NCI-H446 (cell line): Measurements from ENCODE around the gene GYPA.
"Not testable (repeated sequence)": the region's sequence is repeated elsewhere in the genome, so short reads cannot be mapped to it uniquely, and the experiment has no call there.

Experiments used
- DNase-seq, 2 experiments: peaks; one replicate each; lab custom pipeline; 2025; lab: John Stamatoyannopoulos, UW

Gene GYPA

DNA sequence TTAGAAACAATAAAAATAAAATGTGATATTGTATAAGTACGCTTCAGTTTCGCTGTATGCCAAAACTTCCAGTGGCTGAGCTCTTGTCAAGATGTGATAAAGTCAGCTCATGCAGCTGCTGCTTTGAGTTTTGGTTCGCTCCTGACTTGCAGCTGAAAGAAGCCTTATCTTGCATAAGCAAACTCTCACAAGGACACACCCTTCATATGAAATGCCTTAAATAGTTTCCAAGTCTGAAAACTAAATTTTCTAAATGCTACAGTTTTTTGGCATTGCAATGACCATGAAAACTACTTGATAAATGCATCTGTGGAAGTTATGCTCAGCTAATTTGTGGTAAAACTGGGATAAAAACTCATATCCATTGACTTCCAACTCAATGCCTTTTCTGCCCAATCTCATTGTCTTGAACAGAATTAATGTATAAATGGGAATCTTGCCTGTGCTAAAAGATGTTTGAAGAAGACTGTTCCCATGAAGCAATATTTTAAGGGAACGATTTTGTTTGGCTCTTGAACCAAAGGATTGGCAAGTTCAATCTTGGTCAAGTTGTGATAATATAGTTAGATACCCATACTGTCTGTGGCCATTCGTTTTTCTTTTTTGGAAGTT, 11.7 kb downstream of the GYPA start:
- not testable (repeated sequence) for DNase-seq

DNA sequence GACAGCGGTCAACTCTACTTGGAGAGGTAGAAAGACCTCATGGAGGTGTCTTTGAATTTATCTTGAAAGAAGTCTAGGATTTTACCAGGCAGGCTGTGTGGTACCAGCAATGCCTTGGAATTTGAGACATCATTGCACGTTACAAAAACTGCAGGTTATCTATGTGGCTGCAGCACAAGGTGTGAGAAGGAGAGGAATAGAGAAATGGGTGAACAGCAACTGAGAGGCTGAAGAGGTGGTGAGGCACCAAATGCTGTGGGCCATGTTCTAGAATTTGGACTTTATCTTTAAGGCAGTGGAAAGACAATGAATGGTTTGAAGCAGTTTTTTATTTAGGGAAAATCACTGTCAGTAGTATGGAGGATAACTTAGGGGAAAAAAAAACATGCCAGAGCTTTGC, 15.4 kb downstream of the GYPA start:
- not testable (repeated sequence) for DNase-seq

DNA sequence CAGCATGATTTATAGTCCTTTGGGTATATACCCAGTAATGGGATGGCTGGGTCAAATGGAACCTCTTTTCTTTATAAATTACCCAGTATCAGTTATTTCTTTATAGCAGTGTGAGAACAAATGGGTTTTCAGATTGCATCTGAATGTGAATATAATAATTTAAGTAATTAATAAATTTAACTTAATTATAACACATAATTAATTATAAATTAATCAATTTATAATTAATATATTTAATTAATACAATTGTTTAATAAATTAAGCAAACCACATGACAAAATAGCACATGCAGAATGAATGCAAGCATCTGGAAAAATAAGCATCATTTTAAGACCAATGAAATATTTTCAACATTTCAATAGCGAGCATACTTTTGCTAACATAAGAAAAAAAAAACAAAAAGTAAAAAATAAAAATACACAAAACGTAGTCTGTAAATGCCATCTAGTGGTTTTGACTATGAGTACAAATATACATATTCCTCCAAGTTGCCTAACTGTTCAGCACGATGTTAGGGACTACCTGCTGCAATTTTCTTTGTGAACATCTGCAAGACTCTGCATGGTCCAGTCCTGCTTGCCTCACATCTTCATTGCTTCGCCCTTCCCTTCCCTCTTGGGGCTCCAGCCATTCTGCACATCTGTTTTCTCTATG, 16.4 kb downstream of the GYPA start:
- DNase-seq, result not testable (repeated sequence)

DNA sequence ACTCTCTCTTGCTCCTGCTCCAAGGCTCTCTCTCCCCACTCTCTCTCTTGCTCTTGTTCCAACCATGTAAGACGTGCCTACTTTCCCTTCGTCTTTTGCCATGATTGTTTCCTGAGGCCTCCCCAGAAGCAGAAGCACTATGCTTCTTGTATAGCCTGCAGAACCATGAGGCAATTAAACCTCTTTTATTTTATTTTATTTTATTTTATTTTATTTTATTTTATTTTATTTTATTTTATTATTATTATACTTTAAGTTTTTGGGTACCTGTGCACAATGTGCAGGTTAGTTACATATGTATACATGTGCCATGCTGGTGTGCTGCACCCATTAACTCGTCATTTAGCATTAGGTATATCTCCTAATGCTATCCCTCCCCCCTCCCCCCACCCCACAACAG, 17.2 kb downstream of the GYPA start:
- not testable (repeated sequence) for DNase-seq

DNA sequence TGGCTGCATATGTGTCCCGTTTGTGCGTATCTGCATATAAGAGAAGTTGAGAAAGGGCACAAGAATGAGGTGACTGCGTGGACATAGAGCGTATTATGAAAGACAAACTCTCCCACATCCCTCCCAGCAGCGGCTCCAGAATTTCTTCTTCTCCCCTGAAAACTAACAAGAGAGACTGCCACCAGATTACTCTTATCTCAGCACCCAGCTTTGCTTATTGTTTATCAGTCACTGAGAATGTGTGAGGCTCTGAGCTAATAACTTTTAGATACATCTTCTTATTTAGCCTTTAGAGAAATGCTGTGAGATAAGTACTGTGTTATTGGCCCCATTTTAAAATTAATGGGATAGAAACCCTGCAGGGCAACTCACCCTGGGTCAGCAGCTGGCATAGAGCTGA, 20.8 kb downstream of the GYPA start:
- DNase-seq, result not testable (repeated sequence)

DNA sequence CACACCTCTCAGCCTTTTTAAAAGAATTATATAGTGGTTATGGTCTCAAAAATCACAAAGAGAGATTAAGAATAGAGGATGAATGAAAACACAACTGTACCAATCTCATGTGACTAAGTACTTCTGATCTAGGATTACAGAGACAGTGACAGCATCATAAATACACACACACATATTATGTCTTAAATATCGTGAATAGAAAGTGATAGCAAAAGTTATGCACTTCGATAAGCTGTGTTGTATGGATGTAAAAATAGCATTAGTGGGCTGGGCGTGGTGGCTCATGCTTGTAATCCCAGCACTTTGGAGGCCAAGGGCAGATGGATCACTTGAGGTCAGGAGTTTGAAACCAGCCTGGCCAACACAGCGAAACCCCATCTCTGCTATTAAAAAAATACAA, 25.0 kb downstream of the GYPA start:
- no peak for DNase-seq

DNA sequence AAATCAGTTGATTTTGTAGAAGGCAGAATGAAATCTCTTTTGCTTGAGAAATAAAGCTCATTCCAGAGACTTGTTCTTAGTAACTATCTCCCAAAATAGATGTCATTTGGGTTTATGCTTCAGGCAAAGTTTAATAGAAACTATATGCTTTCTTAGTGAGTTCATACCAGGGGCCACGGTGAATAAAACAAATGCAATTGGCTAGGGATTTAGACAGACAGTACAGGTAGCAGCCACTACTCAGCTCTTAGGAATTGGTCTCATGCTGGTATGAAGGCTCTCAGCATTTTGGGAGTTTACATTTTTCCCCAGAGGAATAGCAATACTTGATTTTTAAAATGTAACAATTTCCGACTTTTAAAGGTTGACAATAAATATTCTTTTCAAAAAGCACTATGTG, 27.0 kb downstream of the GYPA start:
- no peak for DNase-seq

DNA sequence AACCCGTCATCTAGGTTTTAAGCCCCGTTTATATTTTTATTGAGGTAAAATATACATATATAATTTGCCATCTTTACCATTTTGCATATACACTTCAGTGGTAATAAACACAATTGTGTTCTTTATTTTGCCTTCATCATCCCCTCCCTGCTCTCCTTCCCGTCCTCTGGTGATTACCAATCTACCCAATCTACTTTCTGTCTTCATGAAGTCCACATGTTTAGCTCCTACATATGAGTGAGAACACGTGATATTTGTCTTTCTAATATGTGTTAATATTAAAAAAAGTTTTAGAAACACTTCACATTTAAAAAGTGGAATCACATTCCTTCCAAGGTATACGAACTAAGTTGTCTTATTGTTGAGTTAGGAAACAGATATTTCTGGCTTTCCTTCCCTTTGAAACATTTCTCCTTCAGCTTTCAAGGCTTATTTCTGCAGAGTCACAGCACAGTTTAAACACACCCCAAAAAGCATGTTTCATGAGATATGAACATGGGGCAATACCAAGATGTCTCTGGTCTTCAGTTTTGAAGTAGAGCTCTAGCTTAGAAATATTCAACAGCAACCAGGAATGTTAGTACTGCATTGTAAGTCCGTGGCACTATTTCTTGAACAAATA, 35.9 kb downstream of the GYPA start:
- no peak for DNase-seq

DNA sequence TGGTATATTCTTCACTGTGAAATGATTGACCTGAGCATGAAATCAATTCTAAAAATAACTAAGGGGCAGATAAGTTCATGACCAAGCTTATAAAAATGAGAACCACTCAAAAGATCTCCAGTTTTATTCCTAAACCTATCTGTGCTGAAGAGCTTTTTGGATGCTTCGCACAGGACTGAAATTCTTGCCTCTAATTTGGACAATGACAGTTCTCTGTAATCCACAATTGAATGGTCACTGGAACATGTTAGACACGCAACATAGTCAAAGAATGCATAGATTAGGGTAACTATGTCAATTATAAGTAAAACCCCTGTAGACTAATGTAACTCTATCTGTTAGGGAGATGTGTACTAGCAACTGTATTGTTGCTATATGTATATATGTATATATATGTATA, 42.7 kb downstream of the GYPA start:
- not testable (repeated sequence) for DNase-seq

DNA sequence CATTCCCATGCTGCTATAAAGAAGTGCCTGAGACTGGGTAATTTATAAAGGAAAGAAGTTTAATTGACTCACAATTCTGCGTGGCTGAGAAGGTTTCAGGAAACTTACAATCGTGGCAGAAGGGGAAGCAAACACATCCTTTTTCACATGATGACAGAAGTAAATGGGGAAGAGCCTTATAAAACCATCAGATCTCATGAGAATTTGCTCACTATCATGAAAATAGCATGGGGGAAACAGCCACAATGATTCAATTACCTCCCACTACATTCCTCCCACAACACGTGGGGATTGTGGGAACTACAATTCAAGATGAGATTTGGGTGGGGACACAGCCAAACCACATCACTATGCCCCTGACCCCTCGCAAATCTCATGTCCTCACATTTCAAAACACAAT, 46.5 kb downstream of the GYPA start:
- DNase-seq, result not testable (repeated sequence)

DNA sequence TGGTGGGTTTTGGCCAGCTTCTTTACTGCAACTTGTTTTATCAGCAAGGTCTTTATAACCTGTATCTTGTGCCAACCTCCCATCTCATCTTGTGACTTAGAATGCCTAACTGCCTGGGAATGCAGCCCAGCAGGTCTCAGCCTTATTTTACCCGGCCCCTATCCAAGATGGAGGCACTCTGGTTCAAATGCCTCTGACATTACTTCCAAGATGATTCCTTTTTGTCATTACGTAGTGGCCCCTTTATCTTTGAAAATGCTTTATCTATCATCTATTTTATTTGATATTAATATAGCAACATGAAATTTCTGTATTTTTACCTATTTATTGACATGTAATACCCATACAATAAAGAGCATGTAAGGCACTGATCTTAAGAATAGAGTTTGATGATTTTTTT, 49.3 kb downstream of the GYPA start:
- DNase-seq, result not testable (repeated sequence)

DNA sequence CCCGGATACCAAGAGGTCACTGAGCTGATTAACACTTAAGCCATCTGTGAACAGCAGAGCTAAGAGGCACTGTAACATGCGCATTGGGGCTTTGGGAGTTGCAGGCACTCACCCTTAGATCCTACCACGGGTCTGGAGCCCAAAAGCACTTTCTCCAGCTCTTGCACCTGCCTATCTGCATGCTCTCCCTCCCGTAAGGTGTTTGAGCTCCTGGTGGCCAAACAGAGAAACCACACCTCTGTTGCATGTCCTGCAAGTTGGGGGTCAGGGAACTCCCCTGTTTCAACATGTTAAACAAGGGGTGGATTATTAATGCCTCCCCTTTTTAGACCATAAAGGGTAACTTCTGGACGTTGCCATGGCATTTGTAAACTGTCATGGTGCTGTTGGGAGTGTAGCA, 49.8 kb downstream of the GYPA start:
- no peak for DNase-seq

DNA sequence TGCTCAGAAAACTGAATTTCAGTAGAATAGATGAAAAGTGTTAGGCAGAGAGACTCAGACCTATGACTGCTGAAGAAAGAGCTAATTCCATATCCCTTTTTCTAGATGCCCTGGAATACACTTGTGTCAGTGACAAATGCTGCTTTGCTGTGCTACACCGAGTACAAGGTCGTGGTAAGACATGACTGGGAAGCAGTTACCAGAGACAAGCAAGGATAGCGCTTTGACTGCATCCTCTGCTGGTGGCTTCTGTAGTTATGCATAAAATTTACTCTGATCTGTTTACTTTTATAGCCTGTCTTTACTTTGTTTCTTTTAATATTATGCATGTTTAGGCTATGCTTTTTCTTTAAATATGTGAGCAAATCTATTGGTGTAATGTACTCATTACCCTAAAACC, 58.5 kb downstream of the GYPA start:
- not testable (repeated sequence) for DNase-seq

DNA sequence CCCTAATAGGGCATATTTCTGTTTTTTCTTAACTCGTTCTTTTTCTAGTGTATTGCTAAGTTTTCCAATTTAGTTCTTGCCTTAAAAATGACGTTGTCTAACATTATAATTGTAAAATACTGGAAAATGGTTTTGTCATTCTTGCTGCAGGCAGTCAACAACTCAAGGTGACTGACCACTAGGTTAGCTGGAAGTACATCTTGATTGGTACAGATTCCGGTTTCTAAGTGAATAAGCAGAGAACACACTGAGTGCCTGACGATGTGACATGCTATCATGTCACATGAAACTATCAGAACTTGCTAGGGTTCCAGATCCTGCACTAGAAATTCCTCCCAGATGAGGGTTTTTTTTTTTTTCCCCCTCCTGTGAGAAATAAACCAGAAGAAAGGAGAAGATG, 60.4 kb downstream of the GYPA start:
- DNase-seq, result not testable (repeated sequence)

DNA sequence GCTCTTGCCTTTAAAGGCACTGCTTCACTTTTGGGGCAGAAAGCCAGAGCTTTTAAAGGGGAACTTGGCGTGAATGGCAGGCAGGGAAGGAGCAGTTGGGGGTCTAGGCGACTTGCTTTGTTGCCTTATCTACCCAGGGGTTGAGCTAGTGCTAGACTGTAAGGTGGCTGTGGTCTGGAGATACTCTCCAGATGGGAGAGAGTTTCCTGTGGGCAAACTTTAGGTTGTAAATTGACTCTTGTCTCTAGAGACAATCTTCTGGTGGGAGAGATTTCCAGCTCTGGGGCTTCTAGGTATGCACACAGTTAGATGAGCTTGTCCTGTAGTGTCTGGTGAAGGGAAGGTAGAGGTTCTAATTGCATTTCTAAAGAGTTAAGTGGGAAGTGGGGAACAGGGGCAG, 61.8 kb downstream of the GYPA start:
- not testable (repeated sequence) for DNase-seq

DNA sequence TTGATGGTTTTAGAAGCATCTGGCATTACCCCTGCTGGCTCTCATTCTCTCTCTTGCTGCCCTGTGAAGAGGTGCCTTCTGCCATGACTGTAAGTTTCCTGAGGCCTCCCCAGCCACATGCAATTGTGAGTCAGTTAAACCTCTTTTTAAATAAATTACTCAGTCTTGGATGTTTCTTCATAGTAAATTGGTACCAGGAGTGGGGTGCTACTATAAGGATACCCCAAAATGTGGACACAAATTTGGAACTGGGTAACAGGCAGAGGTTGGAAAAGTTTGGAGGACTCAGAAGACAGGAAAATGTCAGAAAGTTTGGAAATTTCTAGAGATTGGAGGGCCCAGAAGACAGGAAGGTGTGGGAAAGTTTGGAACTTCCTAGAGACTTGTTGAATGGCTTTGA, 79.0 kb downstream of the GYPA start:
- not testable (repeated sequence) for DNase-seq

DNA sequence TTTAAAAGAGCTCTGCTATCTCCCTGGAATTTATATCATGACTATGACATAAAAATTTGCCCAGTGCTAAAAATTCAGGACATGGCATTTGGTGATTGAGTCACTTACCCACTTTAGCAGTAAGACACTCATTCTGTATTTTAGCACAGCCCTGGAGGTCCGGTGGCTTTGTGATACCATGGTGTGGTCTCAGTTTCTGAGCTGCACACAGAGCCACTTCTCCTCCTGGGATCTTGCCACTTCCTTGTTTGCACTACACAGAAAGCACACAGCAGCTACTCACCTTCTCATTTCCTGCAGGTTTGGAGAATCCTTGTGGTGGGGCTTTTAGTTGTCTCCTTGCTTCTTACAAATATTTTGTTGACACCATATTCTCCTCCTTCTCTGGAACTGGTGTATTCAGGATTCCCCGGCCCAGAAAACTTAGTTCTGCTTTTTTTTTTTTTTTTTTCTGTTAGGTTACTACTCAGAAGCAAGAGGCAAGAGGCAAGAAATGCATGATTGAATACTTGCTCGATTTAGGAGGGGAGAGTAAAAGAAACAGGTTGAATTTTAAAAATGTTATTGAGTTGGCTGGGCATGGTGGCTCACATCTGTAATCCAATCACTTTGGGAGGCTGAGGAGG, 80.2 kb downstream of the GYPA start:
- DNase-seq, result not testable (repeated sequence)
